PC-9 (cell line): ENCODE measurements around the gene BANP.
"Not testable (repeated sequence)": the region's sequence is repeated elsewhere in the genome, so short reads cannot be mapped to it uniquely, and the experiment has no call there.

ENCODE experiments used
- CTCF ChIP-seq: fragments of 200-600 bp; sonication (generic); conservative IDR thresholded peaks from 2 replicates; pipeline ENCODE4 v1.6.1; 2017; ENCODE audit warnings: mixed run types, antibody characterized with exemption, mild to moderate bottlenecking, moderate library complexity
- EZH2 ChIP-seq: fragments of 200-600 bp; sonication (generic); IDR thresholded peaks from 2 replicates; pipeline ENCODE4 v1.8.0; 2017; ENCODE audit warnings: antibody characterized with exemption, low read depth

DNA sequence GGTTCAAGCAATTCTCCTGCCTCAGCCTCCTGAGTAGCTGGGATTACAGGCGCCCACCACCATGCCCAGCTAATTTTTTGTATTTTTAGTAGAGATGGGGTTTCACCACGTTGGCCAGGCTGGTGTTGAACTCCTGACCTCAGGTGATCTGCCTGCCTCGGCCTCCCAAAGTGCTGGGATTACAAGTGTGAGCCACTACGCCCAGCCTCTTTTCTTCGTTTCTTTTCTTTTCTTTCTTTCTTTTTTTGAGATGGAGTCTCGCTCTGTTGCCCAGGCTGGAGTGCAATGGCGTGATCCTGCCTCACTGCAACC is 14.0 kb upstream of the BANP start:
- not testable (repeated sequence) for TF ChIP-seq CTCF, EZH2
